Stimulated activated CD8-positive, alpha-beta memory T cell treated with anti-CD3 and anti-CD28 coated beads, Interleukin-2, amount 100 ng/mL, for 1 hour (primary cell): Measurements from ENCODE around the gene KCNJ15.
A peak's percentile ranks its signal among the peaks of the same experiment; 100 is the strongest.
"Not testable (repeated sequence)": the region's sequence is repeated elsewhere in the genome, so short reads cannot be mapped to it uniquely, and the experiment has no call there.

Source experiments
- DNase-seq, 2 donors: peaks; one replicate each; pipeline ENCODE4 v3.0.0-alpha.2; 2020; ENCODE audit warnings: low read depth in 2 of 2

KCNJ15 gene

GRCh38 chr21:38256599-38257302, at the start of gene KCNJ15:
Gene KCNJ15 (plus strand): TSS chr21:38256991. CDS start chr21:38299262, 42,271 bp downstream.
- no peak for DNase-seq

- DNase-seq: no peak
These were observed 48.7 kb upstream of the KCNJ15 start for GRCh38 chr21:38208118-38208517.

GRCh38 chr21:38211321-38211720, 45.5 kb upstream of the KCNJ15 start:
- DNase-seq: no peak

GRCh38 chr21:38212706-38213105, 44.1 kb upstream of the KCNJ15 start:
- no peak for DNase-seq

GRCh38 chr21:38219049-38219628, 37.7 kb upstream of the KCNJ15 start:
- peak; percentile 4 to 29 for DNase-seq

- DNase-seq: no peak
These were observed 36.5 kb upstream of the KCNJ15 start for GRCh38 chr21:38220270-38220737.

- DNase-seq: no peak
These were observed 35.2 kb upstream of the KCNJ15 start for GRCh38 chr21:38221594-38221993.

GRCh38 chr21:38223893-38224540, 32.8 kb upstream of the KCNJ15 start:
- DNase-seq: no peak

GRCh38 chr21:38227401-38227800, 29.4 kb upstream of the KCNJ15 start:
- DNase-seq: no peak

GRCh38 chr21:38228115-38228514, 28.7 kb upstream of the KCNJ15 start:
- no peak for DNase-seq

- DNase-seq: no peak
These were observed 28.3 kb upstream of the KCNJ15 start for GRCh38 chr21:38228537-38228936.

- no peak for DNase-seq
These were observed 27.4 kb upstream of the KCNJ15 start for GRCh38 chr21:38229260-38229877.

- no peak for DNase-seq
These were observed 22.2 kb upstream of the KCNJ15 start for GRCh38 chr21:38234395-38235142.

- not testable (repeated sequence) for DNase-seq
These were observed 21.5 kb upstream of the KCNJ15 start for GRCh38 chr21:38235251-38235650.

GRCh38 chr21:38236232-38236631, 20.6 kb upstream of the KCNJ15 start:
- no peak for DNase-seq

GRCh38 chr21:38239672-38240071, 17.1 kb upstream of the KCNJ15 start:
- no peak for DNase-seq

GRCh38 chr21:38240129-38240528, 16.7 kb upstream of the KCNJ15 start:
- no peak for DNase-seq

GRCh38 chr21:38241029-38241740, 15.6 kb upstream of the KCNJ15 start:
- DNase-seq: no peak

GRCh38 chr21:38242061-38242460, 14.7 kb upstream of the KCNJ15 start:
- DNase-seq: no peak

- DNase-seq: no peak
These were observed 12.9 kb upstream of the KCNJ15 start for GRCh38 chr21:38243732-38244406.

GRCh38 chr21:38244407-38244787, 12.4 kb upstream of the KCNJ15 start:
- DNase-seq: no peak
